Measurements from ENCODE around the gene SZRD1. TPM values are rescaled to one million over a fixed set of nuclear protein-coding genes. Genes with fewer than 3 reads are reported as not detected.

SZRD1 gene, protein sequence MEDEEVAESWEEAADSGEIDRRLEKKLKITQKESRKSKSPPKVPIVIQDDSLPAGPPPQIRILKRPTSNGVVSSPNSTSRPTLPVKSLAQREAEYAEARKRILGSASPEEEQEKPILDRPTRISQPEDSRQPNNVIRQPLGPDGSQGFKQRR
- total RNA-seq, result 47.6 and 53.4 TPM in 2 replicates

DNA sequence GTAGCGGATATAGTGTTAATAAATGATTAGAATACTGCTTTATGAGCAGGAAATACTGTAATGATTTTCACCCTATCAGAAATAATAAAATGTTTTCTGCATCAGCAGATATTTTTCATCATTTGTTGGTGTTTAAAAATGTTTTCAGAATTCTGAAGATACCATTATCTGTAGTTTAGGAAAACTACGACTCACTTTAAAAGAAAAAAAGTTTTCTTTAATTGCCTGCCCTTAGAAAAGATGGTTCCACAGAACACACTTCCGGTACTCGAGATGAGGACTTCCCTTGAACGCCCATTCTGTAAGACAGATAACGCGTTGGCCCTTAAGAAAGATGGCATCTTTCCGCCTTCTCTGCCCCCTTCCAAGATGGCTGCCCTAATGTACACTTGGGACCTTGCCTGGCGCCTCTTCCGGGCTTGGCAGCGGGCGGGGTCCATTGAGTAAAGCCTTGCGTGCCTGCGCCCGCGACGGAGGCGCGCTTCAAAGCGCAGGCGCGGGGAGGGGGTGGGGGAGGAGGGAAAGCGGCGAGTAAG, at the start of gene SZRD1:
SZRD1 (plus strand) TSS at position 521 of the 536 bp plus-strand sequence. CDS start 16 bp downstream, outside the sequence.

DNA sequence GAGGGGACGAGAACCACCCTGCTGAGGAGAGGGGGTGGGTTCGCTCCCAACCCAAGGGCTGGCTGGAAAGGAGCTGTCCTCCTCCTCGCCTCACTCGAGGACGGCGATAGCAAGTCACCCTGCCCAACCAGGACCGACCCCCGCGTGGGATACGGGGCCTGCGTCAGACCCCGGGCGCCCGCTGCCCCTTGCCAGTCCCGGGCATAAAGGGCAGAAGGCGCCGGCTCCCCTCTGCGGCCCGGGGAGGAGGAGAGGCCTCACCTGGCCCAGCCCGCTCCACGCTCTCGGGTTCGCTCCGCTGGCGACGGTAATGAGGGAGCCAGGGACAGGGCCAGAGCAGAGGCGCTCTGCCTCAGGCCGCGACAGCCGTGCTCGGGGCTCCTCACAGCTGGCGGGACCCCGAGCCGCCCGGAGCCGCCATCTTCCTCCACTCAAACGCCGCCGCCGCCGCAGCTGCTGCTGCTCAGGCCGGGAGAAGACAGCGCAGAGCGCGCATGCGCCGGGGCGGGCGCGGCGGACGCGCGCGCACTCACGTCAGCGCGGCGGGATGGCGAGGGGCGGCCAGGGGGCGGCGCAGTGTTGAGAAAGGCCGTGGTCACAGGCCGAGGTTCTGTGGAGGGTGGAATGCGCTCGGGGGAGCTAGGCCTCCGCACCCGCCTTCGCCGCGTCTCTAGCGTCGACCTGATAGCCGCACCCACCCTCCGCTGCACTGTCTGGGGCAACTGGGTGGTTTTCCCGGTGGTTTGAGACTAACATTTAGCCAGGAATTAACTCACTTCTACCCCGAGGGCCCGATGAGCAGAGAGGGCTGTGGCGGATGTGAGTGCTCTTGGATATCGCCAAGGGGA, 14.8 kb upstream of the SZRD1 start, which contains the start of gene FBXO42:
FBXO42 (minus strand) TSS at position 487 of the 848 bp plus-strand sequence. CDS start 37,062 bp downstream, outside the sequence.

DNA sequence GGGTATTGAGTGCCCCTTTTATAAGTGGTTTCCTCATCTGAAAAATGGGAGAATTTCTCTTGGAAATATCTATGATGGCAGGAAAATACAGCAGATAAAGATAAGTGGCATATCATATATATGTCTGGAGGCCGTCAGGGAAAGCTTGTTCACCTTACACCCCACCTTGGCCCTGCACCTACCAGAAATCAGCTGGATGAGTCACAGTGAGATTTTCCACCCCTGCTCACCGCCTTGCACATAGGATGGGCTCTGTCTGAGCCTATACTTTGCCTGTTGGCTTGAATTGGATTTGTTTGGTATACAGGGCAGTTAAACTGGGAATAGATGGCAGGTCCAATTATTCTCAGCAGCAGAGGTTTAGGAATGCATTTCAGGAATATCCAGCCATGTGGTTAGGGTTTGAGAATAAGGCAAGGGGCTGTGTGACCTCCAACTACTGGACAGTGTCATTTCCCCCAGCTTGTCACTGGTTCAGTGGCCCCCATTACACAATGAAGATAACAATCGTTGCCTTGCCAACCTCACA, 70.0 kb downstream of the SZRD1 start, which contains the start of gene SPATA21:
SPATA21 (minus strand) TSS at position 479 of the 529 bp plus-strand sequence. CDS start 6,053 bp downstream, outside the sequence.

DNA sequence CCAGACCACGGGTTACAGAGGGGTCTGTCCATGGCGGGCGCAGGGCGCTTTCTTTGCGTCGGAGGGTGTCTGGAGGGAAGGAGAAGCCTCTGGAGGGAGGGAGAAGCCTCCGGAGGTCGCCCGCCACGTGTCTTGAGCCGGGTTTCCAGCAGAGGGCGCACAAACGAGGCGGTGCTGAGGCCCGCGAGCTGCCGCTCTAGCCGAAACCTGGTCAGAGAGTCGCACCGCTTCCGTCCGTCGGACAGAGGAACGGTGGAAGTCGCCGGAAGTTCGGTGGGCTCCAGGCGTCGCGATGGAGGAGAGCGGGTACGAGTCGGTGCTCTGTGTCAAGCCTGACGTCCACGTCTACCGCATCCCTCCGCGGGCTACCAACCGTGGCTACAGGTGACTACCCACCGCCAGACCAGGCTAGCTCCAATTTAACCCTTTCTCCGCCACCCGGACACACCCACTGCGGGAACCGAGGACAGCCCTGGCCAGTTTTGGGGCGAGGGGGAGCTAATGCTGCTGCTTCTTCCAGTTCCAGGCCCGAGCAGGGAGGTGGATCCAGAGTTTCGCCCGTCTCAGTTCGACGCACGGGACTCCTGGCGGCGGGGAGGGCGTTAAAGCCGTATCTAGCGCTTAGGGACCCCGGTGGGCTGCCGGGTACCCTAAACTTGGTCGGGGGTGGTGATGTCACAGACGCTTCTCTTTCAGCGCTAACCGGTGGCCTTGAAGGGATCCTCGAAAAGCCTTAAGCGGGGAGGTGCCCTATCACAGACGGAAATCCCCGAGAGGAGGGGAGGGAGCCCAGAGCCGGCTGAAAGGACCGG, 73.6 kb downstream of the SZRD1 start, which contains the start of gene NECAP2:
NECAP2 (plus strand) TSS at position 255 of the 812 bp plus-strand sequence; CDS start at position 293, 38 bp downstream.

Other genes starting within 250 kb of the SZRD1 start
- 34.7 and 76.8 TPM in 2 replicates for gene EPHA2, start 211.2 kb upstream of the SZRD1 start, total RNA-seq
- gene ARHGEF19, start 154.6 kb upstream of the SZRD1 start, total RNA-seq, result 5.1 and 8.1 TPM in 2 replicates
- 12.4 and 19.1 TPM in 2 replicates for gene CPLANE2, start 130.1 kb upstream of the SZRD1 start, total RNA-seq
- 17.8 and 18.1 TPM in 2 replicates for gene FBXO42, start 14.8 kb upstream of the SZRD1 start, total RNA-seq
- gene SPATA21, start 70.2 kb downstream of the SZRD1 start, total RNA-seq, result not detected in 2 replicates
- gene NECAP2, start 73.5 kb downstream of the SZRD1 start, total RNA-seq, result 78.7 and 87.7 TPM in 2 replicates
- gene RNU1-1, start 147.0 kb downstream of the SZRD1 start, total RNA-seq, result under 0.01 TPM in 2 replicates
- gene NBPF1, start 246.3 kb downstream of the SZRD1 start, total RNA-seq, result 23.8 and 51.3 TPM in 2 replicates

All from smooth muscle cell of the pulmonary artery (primary cell).